Left kidney (tissue), 2 donors: Measurements from ENCODE around the gene HDAC5. TPM values are rescaled to one million over a fixed set of nuclear protein-coding genes. Genes with fewer than 3 reads are reported as not detected.
"Not testable (repeated sequence)": the region's sequence is repeated elsewhere in the genome, so short reads cannot be mapped to it uniquely, and the experiment has no call there.

Source experiments
- DNase-seq: peaks from one replicate; pipeline ENCODE4 v3.0.0-alpha.2; 2013
- polyA plus RNA-seq: library from polyadenylated mRNA; unstranded; fragments of 120-200 nt; gene quantifications from one replicate; pipeline ENCODE4 v1.2.1, GENCODE V29; 2013; ENCODE audit not compliant: insufficient read length

The HDAC5 gene
- polyA plus RNA-seq, 1 donor: 44.7 TPM

DNA sequence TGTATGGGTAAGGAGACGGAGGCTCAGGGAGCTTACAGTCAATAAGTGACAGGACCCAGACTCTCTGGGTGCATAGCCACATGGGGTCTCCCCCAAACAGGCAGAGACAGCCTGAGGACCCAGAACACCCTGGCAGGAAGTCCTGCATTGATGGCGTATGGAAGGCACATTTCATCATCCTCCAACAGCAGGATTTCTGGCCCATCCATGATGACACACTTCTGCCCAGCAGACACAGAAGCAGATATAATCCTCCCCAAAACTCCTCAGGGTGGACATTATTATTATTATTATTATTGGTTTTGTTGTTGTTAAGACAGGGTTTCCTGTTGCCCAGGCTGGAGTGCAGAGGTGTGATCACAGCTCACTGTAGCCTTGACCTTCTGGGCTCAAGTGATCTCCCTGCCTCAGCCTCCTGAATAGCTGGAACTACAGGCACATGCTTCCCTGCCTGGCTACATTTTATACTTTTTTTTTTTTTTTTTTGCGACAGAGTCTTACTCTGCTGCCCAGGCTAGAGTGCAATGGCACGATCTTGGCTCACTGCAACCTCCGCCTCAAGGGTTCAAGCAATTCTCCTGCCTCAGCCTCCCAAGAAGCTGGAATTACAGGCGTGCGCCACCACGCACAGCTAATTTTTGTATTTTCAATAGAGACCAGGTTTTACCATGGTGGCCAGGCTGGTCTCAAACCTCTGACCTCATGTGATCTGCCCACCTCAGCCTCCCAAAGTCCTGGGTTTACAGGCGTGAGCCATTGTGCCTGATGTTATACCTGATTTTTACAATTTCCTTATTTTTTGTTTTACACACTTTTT lies 11.5 kb upstream of the HDAC5 start:
- no peak for DNase-seq

GRCh38 chr17:44133918-44134476 lies 10.6 kb upstream of the HDAC5 start:
- no peak for DNase-seq

DNA sequence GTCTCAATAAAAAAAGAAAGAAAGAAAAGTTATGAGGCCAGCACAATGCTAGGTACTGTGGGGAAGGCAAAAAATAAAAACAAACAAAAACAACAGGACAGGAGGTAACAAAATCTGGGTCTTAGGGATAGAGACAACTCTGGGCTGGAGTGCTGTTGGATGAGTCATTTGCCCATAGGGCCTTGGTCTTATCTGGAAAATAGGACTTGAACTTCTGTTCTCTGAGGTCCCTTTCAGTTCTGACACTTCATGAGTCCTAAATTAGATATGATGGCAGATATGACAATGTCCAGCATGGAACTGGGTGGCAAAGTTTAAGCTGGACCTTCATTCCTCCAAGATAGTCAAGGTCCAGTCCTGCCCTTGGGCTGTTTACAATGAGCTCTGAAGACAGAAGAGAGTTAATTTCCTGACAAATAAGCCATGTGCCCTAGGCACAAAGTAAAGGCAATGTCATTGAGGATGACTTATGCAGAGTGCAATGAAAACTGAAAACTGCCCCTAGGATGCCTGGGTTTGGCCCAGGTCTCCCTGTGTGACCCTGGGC lies 8.9 kb upstream of the HDAC5 start:
- no peak for DNase-seq

DNA sequence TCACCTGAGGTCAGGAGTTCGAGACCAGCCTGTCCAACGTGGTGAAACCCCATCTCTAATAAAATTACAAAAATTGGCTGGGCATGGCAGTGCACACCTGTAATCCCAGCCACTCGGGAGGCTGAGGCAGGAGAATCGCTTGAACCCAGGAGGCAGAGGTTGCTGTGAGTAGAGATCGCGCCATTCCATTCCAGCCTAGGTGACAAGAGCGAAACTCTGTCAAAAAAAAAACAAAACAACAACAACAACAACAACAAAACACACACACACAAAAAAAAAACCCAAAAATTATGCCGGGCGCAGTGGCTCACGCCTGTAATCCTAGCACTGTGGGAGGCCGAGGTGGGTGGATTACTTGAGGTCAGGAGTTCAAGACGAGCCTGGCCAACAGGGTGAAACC lies 7.9 kb upstream of the HDAC5 start:
- DNase-seq: not testable (repeated sequence)

DNA sequence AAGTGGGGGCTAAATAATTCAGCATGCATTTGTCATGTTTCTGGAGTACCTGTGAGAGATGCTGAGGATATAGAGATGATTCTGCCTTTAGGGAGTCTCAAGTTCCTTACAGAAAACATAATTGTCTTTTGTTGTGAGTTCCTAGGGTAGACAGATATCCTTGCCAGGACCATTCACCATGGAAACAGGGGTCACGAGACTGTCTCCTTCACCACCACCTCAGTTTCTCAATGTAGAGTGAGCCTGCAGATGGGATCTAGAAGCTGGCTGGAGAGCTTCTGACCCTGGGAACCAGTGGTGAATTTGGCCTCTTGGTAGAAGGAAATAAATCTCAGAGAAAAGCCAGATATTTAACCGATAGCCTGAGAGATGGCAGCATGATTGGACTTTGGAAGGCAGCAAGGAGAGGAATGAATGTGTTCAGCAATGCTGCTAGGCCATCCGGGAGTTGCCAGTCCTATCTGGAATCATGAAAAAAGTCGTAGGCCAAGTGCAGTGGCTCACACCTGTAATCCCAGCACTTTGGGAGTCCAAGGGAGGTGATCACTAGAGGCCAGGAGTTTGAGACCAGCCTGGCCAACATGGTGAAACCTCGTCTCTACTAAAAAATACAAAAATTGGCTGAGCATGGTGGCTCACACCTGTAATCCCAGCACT lies 7.4 kb upstream of the HDAC5 start:
- DNase-seq: no peak

GRCh38 chr17:44128383-44128782 lies 4.9 kb upstream of the HDAC5 start:
- DNase-seq: no peak

GRCh38 chr17:44124118-44124438 lies 637 bp upstream of the HDAC5 start:
- DNase-seq: no peak

DNA sequence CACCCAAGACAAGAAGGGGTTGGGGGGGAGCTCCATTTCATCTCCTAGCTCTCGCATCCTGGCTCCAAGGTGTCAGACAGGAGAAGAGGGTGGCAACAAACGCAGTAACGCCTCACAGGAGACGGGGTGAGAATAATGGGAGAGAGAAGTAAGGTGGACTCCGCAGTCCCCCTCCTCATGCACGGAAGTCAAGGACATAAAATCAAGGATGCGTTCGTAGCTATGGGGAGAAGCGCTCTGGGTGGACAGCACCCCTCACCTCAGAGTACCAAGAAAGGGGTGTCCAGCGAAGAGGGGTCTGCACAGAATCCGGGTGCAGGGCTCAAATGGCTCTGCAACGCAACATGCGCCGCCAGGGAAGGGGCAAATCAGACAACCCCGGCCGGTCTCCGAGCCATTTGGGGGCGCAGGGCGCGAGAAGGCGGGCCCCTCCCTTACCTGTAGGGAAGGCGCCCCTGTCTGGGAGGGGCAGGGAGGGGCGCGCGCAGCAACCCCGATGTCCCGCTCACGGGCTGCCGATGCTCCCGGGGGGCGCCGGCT lies 555 bp downstream of the HDAC5 start:
- DNase-seq: no peak

DNA sequence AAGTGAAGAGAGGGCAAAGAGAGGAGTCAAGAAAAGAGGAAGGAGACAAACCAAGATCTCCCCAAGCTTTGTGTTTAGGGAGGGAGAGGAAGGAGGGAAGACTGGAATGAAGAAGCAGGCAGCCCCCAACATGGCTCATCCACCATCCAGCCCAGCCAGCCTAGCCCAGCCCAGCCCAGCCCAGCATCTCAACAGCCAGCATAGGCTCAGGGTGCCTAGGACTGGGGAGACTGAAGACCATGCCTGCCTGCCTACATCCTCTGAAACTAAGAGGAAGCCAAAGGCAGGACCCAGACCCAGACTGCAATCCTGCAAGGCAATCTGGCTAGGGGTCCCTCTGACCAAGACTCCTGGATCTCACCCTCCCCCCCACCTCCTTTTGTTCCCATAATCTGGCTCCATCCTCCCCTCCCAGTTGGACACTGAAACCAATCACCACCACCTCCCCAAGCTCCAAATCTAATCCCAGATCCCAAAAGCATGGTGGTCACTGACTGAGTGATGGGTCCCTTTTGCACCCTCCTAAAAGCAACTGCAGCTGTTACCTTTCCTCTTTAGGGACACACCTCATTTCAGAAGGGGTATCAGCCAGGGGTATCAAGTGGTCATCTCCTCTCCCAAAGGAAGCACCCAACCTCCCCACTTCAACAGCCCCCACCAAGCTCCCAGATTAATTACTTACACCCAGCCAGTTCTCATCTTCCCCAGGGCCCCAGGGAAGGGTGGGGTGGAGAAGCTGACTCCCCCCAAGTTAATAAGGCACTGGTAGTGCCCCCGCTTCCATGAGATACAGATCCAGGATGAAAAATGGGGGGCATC lies 1.2 kb downstream of the HDAC5 start:
- DNase-seq: no peak

GRCh38 chr17:44120851-44121605 lies 2.4 kb downstream of the HDAC5 start:
- no peak for DNase-seq

GRCh38 chr17:44120281-44120680 lies 3.2 kb downstream of the HDAC5 start:
- not testable (repeated sequence) for DNase-seq

GRCh38 chr17:44119798-44120197 lies 3.6 kb downstream of the HDAC5 start:
- DNase-seq: no peak

DNA sequence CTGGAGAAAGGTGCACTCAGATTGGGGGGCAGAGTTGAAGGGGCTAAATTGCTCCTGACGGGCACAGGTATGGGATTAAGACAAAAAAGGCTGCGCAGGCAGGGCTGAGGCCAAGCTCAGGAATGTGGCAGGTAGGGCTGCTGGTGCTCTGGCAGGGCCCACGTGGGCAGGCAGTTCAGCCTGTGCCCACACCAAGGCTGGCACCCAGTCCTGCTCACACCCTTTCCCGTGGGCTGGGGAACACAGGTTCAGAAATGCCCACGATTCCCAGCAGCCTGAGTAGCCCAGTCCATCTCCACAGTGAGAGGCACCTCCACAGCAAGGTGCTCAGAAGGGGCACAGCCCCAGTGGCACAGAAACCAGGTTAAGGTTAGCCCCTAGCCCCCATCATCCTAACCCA lies 4.4 kb downstream of the HDAC5 start:
- no peak for DNase-seq

GRCh38 chr17:44118427-44119050 lies 4.9 kb downstream of the HDAC5 start:
- DNase-seq: no peak

- DNase-seq: no peak
These were observed 6.1 kb downstream of the HDAC5 start for GRCh38 chr17:44117351-44117750.

GRCh38 chr17:44115585-44116415 lies 7.6 kb downstream of the HDAC5 start:
- no peak for DNase-seq

DNA sequence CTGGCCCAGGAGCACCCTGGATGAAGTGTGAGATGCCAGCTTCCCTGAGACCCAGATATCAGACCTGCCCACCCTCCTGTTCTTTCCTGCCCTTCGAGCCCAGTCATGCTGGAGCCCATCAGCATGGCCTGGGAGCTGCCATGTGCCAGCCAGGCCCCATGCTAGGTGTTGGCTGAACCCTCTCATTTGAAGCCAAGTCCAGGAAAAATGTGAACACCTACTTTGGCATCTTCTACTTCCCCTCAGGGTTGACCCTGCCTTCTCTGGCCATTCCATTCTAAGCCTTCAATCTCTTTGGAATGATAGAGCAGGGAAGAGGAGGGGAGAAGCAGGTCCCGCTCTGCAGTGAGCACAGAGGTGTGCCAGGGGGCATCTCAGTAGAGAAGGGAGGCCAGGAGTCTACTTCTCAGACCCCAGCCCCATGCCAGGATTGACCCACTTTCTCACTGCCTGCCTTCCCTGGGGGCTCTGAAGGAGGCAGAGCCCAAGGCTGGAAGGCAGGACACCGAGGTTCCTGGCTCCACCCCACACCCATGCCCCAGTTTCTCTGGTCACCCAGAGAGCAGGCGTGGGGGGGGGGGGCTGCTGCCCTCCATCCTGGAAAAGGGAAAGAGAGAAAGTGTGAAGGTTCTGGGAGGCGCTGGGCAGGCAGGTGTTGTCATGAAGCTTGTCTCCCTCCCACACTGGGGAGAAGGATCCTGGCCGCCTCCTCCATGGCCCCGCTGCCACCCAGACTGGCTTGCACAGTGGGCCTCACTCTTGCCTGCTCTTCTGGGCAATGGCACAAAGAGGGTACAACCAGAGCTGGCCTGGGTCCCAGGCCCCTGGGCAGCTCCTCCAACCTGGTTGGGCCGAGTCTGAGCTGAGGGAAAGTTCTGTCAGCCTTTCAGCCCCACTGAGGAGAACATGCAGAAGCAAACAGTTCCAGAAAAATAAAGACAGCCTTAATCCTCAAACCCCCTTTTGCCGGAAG lies 9.3 kb downstream of the HDAC5 start:
- no peak for DNase-seq

- no peak for DNase-seq
These were observed 10.1 kb downstream of the HDAC5 start for GRCh38 chr17:44113382-44113781.
